NCI-H226 (cell line): ENCODE data around the gene EPB41L1.

ENCODE experiments used
- DNase-seq: peaks from one replicate; pipeline ENCODE4 v3.0.0-alpha.2; 2015

EPB41L1 gene

DNA sequence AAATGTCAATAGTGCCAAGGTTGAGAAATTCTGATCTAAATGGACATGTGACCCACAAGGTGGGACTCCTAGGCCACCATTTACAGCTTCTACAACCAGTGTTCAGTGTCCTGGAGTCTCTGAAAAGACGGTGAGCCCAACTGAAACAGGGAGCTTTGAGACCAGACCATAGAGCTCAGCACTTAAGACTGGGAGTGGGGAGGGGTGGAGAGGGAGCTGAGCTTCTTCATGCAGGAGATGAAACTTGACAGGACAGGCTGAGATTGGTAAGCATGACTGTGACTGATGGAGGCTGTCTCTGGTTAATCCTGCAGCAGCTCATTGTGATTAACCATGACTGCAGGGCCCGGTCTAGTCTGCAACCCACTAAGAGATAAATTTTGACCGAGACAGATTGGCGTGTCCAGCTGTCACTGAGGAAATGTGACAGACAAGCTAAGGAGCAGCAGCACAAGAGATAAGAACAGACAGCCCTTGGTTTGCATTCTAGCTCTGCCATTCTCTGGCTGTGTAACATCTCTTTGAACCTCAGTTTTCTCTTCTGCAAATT, 80.3 kb downstream of the EPB41L1 start:
- DNase-seq, result no peak

GRCh38 chr20:36235892-36236785, 81.6 kb downstream of the EPB41L1 start, which contains the start of gene AAR2:
Gene AAR2, plus strand, starts transcription at chr20:36236478. Its CDS starts 3,391 bp downstream, at chr20:36239869.
- DNase-seq, result peak; percentile 65

- DNase-seq, result no peak
Measured at GRCh38 chr20:36236786-36237121, 82.2 kb downstream of the EPB41L1 start.

DNA sequence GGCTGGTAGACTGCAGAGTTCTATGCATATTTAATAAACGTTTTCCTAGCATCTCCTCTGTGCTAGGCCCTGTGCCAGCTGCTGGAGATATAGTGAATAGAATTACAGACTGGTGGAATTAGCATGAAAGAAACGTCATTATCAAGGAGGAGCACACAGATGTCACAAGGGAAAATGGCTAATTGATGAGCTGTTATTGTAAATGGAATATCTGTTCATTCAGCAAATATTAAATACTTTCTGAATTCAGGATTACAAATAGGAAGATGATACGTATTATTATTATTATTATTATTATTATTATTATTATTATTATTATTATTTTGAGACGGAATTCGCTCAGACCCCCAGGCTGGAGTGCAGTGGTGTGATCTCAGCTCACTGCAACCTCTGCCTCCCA, 82.9 kb downstream of the EPB41L1 start:
- DNase-seq, result no peak

DNA sequence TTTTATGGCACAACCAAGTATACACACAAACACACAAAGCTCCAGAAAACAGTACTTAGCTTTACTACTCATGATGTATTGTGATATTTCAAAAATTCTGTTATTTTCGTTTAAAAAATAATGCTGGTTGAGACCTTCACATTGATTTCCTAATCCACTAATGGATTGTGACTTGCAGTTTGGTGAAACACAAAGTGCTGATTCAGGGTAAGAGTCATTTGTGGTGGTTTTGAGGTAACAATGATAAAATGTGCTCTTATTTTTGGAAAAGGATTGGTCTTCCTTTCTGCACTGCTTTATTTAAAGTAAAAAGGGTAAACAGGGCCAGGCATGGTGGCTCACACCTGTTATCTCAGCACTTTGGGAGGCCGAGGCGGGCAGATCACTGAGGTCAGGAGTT, 83.6 kb downstream of the EPB41L1 start:
- DNase-seq, result no peak

GRCh38 chr20:36238760-36239159, 84.2 kb downstream of the EPB41L1 start:
- DNase-seq, result no peak

DNA sequence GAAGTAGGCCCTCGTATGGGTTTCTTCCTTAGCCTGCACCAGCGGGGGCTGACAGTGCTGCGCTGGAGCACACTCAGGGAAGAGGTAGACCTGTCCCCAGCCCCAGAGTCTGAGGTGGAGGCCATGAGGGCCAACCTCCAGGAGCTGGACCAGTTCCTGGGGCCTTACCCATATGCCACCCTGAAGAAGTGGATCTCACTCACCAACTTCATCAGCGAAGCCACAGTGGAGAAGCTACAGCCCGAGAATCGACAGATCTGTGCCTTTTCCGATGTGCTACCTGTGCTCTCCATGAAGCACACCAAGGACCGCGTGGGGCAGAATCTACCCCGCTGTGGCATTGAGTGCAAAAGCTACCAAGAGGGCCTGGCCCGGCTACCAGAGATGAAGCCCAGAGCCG, 85.5 kb downstream of the EPB41L1 start:
- DNase-seq, result no peak

GRCh38 chr20:36241678-36242077, 87.1 kb downstream of the EPB41L1 start:
- DNase-seq, result no peak

GRCh38 chr20:36243726-36244125, 89.2 kb downstream of the EPB41L1 start:
- no peak for DNase-seq

- no peak for DNase-seq
Measured at GRCh38 chr20:36246401-36246800, 91.9 kb downstream of the EPB41L1 start.

GRCh38 chr20:36248836-36249235, 94.3 kb downstream of the EPB41L1 start:
- no peak for DNase-seq

GRCh38 chr20:36249450-36249849, 94.9 kb downstream of the EPB41L1 start:
- DNase-seq, result no peak

DNA sequence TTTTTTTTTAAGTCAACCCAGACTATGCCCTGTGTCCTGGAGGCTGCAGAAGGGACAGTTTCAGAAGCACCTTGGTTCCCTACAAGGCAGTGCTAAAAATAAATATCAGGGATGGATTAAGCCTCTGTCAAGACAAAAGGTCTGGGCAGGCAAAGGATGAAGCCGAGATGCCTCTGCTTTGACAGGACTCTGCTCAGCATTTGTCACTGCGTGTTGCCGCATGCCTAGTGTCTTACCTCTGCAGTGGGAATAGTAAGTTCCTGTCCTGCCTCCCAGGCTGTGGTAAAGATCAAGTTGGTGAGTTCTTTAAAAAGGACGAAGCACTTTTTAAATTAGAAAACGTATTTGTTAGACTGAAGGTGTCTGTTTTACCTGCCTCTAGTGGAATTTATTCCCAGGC, 96.9 kb downstream of the EPB41L1 start:
- no peak for DNase-seq

GRCh38 chr20:36252511-36252910, 98.0 kb downstream of the EPB41L1 start:
- no peak for DNase-seq

- DNase-seq, result no peak
Measured at GRCh38 chr20:36253036-36253435, 98.5 kb downstream of the EPB41L1 start.

GRCh38 chr20:36254076-36254475, 99.5 kb downstream of the EPB41L1 start:
- DNase-seq, result no peak

DNA sequence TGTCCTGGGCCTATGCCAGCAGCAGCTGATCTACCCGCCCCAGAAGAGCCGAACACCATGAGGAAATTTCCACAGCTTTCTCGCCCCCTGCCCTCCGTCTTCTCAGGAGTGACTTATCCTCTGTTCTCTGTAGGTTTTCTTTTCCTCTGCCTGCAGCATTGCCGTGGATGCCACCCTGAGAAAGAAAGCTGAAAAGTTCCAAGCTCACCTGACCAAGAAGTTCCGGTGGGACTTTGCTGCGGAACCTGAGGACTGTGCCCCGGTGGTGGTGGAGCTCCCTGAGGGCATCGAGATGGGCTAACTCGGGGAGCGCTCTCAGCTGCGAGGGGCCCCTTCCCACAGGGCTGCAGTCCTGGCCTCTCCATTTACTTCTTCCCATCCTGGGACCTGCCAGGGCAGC, 100.9 kb downstream of the EPB41L1 start:
- DNase-seq, result no peak

GRCh38 chr20:36259177-36260061, 104.9 kb downstream of the EPB41L1 start:
- DNase-seq, result no peak

DNA sequence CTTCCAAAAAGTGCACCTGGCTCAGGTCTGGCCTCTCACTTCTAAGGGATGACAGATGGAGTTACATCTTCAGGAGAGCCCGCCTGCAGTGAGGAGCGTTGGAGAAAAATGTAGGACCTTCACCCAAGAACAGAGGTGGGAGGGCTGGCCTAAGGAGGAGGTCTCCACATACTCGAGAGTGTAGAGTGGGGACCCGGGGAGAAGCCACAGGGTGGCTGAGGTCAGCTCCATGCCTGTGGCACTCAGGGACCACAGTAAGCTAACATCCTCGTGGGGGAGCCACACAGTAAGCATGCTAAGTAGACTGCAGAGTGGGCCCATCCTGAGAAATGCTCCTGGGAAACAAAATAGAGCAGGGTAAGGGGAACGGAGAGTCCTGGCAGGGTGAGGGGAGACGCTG, 105.8 kb downstream of the EPB41L1 start:
- no peak for DNase-seq

DNA sequence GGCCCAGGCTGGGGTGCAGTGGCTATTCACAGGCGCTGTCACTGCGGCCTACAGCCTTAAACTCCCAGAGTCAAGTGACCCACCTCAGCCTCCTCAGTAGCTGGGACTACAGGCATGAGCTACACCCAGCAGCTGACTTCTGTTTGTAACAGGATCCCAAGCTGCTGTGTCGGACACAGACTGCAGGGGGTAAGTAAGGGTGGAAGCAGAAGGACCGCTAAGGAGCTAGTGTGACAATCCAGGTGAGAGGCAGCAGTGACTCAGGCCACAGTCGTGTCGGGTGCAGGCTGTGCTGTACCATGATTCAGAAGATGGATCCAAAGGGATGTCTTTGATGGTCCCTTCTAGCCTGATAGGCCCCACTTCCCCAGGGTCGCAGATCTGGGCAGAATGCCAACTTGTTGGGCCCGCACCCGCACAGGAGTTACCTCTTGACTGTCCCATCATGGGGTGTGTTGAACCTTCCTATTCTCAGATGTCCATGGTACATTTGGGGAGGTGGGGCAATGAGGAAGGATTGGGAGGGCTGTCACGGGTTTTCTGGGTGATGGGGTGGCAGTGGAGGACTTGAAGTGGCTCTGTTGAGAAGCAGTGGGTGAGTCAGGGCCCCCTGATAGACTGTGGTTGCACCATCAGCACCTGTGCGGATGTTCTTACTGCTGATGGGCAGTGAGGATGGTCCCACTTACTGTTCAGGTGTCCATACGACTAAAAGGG, 107.0 kb downstream of the EPB41L1 start:
- DNase-seq, result no peak

- no peak for DNase-seq
Measured at GRCh38 chr20:36262440-36262839, 107.9 kb downstream of the EPB41L1 start.

DNA sequence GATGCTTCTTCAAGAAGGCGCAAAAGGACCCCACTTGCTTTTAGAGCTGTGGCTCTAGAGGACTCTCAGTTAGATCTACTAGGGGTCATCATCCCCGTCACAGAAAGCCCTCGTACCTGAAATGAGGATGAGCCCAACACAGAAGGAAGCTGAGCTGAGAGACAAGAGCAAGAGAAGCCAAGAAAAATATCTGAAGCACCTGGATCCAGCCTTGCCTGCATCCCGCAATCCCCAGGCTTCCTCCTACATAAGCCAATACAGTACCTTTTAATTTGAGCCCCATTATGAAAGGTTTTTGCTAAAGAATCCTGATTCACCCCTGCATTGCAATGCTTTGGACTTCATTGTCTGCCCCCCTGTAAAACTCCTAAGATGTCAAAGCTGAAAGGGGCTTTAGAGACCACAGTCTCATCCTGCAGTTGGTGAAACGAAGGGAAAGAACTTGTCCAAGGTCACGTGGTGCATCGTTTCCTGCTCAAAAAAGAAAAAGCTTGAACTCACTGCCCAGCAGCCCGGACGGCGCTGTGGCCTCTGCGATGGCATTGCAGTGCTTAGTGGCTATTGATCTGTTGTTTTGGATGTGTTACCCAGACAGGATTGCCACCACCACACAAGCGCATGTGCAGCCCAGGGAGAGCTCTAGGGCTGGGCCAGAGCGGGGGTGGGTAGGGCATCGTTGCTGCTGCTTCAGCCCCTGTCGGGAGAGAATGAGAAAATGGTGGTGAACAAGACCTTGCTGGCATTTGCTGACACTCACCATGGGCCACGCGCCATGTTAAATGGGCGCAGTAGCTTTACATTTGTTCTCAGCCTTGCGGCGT, 110.1 kb downstream of the EPB41L1 start:
- DNase-seq, result no peak
